A673 (cell line): Measurements from ENCODE around the gene ADARB2. TPM values are rescaled to one million over a fixed set of nuclear protein-coding genes. Genes with fewer than 3 reads are reported as not detected.

ENCODE experiments used
- BruUV-seq: library from RNA; stranded (reverse); fragments of 400-500 nt; replicated peaks from 2 replicates; lab custom pipeline; 2021; lab: Mats Ljungman, UMichigan
- CTCF ChIA-PET: fragments of 300-600 bp; sonication (Branson Sonifier 250); formaldehyde crosslinking; loops from one replicate; lab custom pipeline; 2022; ENCODE audit warnings: antibody characterized with exemption; lab: Charles Lee
- POLR2A ChIA-PET: fragments of 300-600 bp; sonication (Branson Sonifier 250); formaldehyde crosslinking; loops from one replicate; lab custom pipeline; 2022; ENCODE audit warnings: antibody characterized with exemption; ENCODE audit not compliant: low non-redundant PET; lab: Charles Lee
- DNase-seq: peaks from one replicate; pipeline ENCODE4 v3.0.0-alpha.2; 2015; ENCODE audit warnings: low spot score
- H3K27ac ChIP-seq: fragments of 200-600 bp; sonication (generic); 2 replicates; pipeline ENCODE4 v1.5.1; 2016; ENCODE audit warnings: mixed run types, low read depth, mild to moderate bottlenecking, mixed read lengths, antibody characterized with exemption, low read length; ENCODE audit not compliant: poor library complexity, severe bottlenecking
- H3K27me3 ChIP-seq: fragments of 200-600 bp; sonication (generic); replicated peaks from 2 replicates; pipeline ENCODE4 v1.6.1; 2017; ENCODE audit warnings: mixed run types, low read depth, mild to moderate bottlenecking, mixed read lengths, antibody characterized with exemption, low read length; ENCODE audit not compliant: insufficient read depth, poor library complexity
- H3K36me3 ChIP-seq: fragments of 200-600 bp; sonication (generic); 2 replicates; pipeline ENCODE4 v1.6.1; 2016; ENCODE audit warnings: mixed run types, mild to moderate bottlenecking, mixed read lengths, antibody characterized with exemption, low read length; ENCODE audit not compliant: insufficient read depth, poor library complexity, severe bottlenecking
- H3K4me1 ChIP-seq: fragments of 200-600 bp; sonication (generic); 2 replicates; pipeline ENCODE4 v1.6.1; 2017; ENCODE audit warnings: mixed run types, mild to moderate bottlenecking, mixed read lengths, antibody characterized with exemption, low read length; ENCODE audit not compliant: insufficient read depth, poor library complexity, severe bottlenecking
- H3K4me3 ChIP-seq: fragments of 200-600 bp; sonication (generic); 2 replicates; pipeline ENCODE4 v1.5.1; 2016; ENCODE audit warnings: low read depth, mixed run types, mild to moderate bottlenecking, mixed read lengths, low read length; ENCODE audit not compliant: poor library complexity, severe bottlenecking
- H3K9me3 ChIP-seq: fragments of 200-600 bp; sonication (generic); 2 replicates; pipeline ENCODE4 v1.6.1; 2016; ENCODE audit warnings: mixed run types, low read depth, mild to moderate bottlenecking, mixed read lengths, antibody characterized with exemption, low read length; ENCODE audit not compliant: poor library complexity, severe bottlenecking
- CTCF ChIP-seq: fragments of 300-800, 200-600 bp; sonication (generic); conservative IDR thresholded peaks from 2 replicates; pipeline ENCODE4 v1.5.1; 2017; ENCODE audit warnings: low read depth, mild to moderate bottlenecking, antibody characterized with exemption, low read length, moderate library complexity, mixed read lengths
- EZH2 ChIP-seq: fragments of 200-600 bp; sonication (generic); IDR thresholded peaks from 2 replicates; pipeline ENCODE4 v1.6.1; 2017; ENCODE audit warnings: borderline replicate concordance, low read depth, mild to moderate bottlenecking, mixed read lengths, antibody characterized with exemption, low read length; ENCODE audit not compliant: poor library complexity, severe bottlenecking
- intact Hi-C: fragments of 100-400 bp; cut with micrococcal nuclease; formaldehyde crosslinking; loops from one replicate; pipeline ENCODE4 v1.10.0; 2022; ENCODE audit not compliant: unreplicated experiment
- total RNA-seq: library from RNA; stranded (reverse); gene quantifications from 2 replicates; pipeline ENCODE4 v1.2.3, GENCODE V29; 2021

The ADARB2 gene
- total RNA-seq, 1 experiment from 2014 or later, result not detected

GRCh38 chr10:1169186-1169885 is 568.0 kb downstream of the ADARB2 start:
- CTCF ChIA-PET, result no interaction called here
- Histone ChIP-seq H3K27ac (no peak overlapping the region), H3K4me1 (no peaks in the 10 kb centered on the region), H3K27me3 (peaks cover 35% of the 10 kb centered on the region), H3K4me3 (no peak overlapping the region), H3K36me3 (no peaks in the 10 kb centered on the region), H3K9me3 (no peaks in the 10 kb centered on the region)
- POLR2A ChIA-PET, result no interaction called here
- no TSS peak for BruUV-seq
- no peak for DNase-seq
- TF ChIP-seq CTCF (no peak), EZH2 (no peak)
- intact Hi-C loops, result no loop called here

GRCh38 chr10:1168763-1169162 is 568.6 kb downstream of the ADARB2 start:
- Histone ChIP-seq H3K27ac (no peak overlapping the region), H3K4me3 (no peak overlapping the region), H3K4me1 (no peaks in the 10 kb centered on the region), H3K27me3 (peaks cover 39% of the 10 kb centered on the region), H3K36me3 (no peaks in the 10 kb centered on the region), H3K9me3 (no peaks in the 10 kb centered on the region)
- BruUV-seq, result no TSS peak
- CTCF ChIA-PET, result no interaction called here
- intact Hi-C loops, result no loop called here
- no peak for TF ChIP-seq CTCF
- TF ChIP-seq EZH2, result no peak
- no peak for DNase-seq
- POLR2A ChIA-PET, result no interaction called here

DNA sequence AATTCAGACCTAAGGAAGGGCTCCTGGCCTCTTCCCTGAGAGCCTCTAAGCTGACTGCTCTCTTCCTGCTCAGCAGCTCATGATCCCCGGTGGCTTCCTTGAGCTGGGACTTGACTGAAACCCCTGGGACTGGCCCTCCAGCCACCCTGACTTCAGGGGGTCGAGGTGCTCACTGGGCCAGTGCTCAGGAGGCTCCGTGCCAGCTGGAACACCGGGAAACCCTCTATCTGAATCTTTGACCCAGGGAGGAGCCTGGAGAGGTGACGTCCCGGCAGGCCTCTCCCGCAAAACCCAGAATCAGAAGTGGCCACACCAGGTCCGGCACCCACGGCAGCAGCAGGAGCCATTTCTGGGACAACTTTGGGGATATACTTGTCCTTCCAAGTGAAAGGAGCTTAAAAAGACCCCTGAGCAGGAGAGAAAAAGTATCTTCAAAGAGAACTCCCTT is 570.5 kb downstream of the ADARB2 start:
- POLR2A ChIA-PET, result no interaction called here
- DNase-seq, result no peak

More for the DNA sequence above, 570.5 kb downstream of the ADARB2 start:
- intact Hi-C loops, result no loop called here
- H3K9me3 ChIP-seq, result no peaks in the 10 kb centered on the region
- H3K4me1 ChIP-seq, result no peaks in the 10 kb centered on the region
- no peak overlapping the region for H3K27ac ChIP-seq
- H3K27me3 ChIP-seq, result peaks cover 48% of the 10 kb centered on the region
- no peak overlapping the region for H3K4me3 ChIP-seq
- CTCF ChIA-PET, result no interaction called here
- no peaks in the 10 kb centered on the region for H3K36me3 ChIP-seq
- TF ChIP-seq EZH2 (no peak), CTCF (no peak)
- no TSS peak for BruUV-seq
